NCI-H2171 (cell line): Measurements from ENCODE around the gene SLC25A51.
"Not testable (repeated sequence)": the region's sequence is repeated elsewhere in the genome, so short reads cannot be mapped to it uniquely, and the experiment has no call there.

Experiments
- DNase-seq: peaks from one replicate; lab custom pipeline; 2025; lab: John Stamatoyannopoulos, UW

Gene SLC25A51

DNA sequence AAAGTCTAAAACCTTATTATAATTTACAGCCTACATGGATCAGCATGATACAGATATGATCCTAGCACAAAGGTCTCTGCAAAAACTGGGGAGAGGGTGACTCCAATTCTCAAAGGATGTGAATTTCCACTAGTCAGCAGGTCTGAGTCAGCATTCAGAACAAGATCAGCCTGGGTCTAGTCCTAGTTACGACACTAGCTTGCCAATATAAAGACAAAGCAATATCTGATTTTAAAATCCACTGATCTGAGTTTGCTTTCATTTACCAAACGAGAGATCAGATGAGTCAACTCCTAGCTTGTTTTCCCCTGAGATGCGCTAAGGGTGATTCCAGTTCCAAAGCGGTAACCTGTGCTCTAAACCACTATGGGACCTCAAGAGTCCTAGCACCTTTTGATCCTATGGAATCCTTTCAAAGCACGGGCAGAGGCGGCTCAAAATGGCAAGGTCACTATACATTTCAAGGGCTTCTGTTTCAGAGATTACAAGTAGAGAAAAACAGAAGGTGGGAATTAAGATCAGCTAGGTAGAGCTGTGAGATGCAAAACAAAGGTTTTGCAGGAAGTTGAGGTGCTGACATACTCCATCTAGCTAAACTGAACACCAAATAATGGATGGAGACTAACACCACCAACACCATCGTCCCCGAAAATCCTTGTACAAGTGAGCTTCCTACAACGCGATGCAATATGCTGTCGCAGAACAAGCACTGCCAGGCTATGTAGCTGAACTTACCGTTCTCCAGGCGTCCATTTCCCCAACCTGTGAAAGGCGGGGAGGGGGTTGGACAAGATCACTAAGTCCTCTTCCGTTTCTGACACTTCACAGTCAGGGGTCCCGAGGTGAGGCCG is 906 bp downstream of the SLC25A51 start:
- no peak for DNase-seq

- DNase-seq: no peak
Measured at GRCh38 chr9:37902131-37902530, 1.8 kb downstream of the SLC25A51 start.

GRCh38 chr9:37899041-37899440 is 4.9 kb downstream of the SLC25A51 start:
- DNase-seq: no peak

GRCh38 chr9:37897665-37898064 is 6.3 kb downstream of the SLC25A51 start:
- no peak for DNase-seq

DNA sequence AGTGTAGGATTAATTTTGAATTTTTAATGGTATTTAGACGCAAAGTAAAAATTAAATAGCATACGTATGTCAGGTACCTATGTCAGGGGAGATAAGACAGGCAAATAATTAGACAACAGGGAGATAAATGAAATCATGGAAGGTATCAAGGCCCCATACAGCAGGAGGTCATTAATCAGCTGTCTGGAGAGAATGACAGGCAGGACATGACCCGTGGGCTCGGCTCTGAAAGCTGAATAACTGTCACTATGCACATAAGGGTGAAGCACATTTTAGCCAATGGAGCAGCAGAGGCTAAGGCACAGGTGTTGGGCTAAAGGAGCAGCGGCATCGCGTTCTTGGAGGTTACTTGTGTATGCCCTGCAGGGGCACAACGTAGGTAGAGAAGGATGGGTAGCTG is 11.9 kb downstream of the SLC25A51 start:
- no peak for DNase-seq

DNA sequence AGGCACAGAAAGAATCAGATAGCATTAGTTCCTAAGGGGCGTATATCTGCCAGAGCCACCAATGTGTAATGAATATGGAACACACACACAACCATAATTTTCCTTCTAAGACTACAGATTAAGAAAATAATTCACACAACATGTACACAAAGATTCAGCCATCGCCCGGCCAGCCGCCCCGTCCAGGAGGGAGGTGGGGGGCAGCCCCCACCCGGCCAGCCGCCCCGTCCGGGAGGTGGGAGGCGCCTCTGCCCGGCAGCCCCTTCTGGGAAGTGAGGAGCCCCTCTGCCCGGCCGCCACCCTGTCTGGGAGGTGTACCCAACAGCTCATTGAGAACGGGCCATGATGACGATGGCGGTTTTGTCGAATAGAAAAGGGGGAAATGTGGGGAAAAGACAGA is 12.9 kb downstream of the SLC25A51 start:
- DNase-seq: not testable (repeated sequence)

- no peak for DNase-seq
Measured at GRCh38 chr9:37889536-37889935, 14.4 kb downstream of the SLC25A51 start.

DNA sequence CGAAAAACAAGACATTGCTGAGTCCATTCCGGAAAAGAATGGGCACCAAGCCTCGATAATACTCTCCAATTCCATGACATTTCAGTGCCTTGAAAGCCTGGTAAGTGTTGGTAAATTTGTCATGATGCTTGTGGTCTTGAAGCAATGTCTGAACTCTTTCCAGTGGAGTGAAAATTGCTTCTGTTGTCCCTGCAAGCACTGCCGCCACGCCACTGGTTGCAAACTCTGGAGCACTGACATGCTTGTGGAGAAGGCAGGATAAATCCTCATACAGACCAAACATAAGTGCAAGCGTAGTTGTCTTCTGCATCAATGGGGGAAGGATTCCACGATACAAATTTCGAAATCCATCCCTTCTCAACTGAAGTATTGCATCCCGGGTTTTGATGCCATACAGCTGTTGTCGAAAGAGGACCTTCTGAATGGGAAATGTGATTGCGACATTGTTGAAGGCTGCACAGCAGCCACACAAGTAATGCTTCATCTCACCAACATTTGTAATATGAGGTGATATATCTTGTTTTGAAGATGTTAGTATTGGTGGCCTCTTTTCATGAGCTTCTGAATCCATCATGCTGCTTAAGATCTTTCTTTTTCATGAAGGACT is 15.8 kb downstream of the SLC25A51 start:
- not testable (repeated sequence) for DNase-seq

DNA sequence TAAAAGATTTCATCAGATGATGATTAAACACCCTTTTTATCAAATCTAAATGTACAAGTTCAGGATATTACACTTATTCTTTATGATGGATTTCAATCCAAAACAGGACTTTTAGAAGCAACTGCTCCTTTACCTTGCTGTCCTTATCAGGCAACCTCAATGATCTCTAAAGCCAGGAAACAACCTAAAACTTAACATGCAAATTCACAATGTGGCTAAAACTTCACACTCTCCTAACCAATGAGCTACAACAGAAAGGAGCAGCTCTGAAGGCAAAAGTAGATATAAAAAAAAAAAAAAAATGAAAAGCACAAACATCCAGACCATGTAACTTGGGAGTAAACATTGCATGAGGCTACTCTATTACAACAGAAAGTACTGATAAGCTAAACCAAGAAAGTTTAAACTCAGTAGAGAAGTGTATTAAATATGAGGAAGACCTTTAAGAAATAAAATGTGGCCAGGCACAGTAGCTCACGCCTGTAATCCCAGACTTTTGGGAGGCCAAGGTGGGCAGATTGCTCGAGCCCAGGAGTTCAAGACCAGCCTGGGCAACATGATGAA is 22.9 kb downstream of the SLC25A51 start:
- DNase-seq: no peak

DNA sequence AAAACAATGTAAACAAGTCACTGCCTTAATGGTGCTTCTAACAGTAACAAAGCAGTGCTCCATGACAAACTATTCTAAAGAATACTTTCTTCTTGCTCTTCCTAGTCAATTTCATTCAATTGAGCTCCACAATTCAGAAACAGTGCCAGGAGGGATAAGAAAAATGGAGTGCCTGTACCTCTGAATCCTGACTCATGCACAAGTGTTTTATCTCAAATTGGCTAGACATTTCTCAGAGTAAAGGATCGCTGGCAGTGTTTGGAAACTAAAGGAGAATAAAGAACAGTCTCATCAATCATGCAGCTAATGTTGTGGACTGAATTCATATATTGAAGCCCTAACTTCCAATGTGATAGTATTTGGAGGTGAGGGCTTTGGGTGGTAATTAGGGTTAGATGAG is 27.6 kb downstream of the SLC25A51 start:
- no peak for DNase-seq

- DNase-seq: no peak
Measured at GRCh38 chr9:37873955-37874354, 30.0 kb downstream of the SLC25A51 start.

DNA sequence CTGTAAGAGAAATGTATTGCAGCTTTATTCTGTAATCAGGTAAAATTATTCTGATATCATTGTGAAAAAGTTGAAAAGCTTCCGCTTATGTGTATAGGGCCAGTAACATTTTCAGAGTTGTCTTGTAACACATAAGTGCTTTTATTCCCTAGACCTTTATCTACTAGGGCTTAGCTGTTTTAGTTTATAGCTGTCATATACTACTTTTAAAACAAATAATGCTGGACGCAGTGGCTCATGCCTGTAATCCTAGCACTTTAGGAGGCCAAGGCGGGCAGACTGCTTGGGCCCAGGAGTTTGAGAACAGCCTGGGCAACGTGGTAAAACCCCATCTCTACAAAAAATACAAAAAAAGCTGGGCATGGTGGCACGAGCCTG is 33.1 kb downstream of the SLC25A51 start:
- DNase-seq: no peak

DNA sequence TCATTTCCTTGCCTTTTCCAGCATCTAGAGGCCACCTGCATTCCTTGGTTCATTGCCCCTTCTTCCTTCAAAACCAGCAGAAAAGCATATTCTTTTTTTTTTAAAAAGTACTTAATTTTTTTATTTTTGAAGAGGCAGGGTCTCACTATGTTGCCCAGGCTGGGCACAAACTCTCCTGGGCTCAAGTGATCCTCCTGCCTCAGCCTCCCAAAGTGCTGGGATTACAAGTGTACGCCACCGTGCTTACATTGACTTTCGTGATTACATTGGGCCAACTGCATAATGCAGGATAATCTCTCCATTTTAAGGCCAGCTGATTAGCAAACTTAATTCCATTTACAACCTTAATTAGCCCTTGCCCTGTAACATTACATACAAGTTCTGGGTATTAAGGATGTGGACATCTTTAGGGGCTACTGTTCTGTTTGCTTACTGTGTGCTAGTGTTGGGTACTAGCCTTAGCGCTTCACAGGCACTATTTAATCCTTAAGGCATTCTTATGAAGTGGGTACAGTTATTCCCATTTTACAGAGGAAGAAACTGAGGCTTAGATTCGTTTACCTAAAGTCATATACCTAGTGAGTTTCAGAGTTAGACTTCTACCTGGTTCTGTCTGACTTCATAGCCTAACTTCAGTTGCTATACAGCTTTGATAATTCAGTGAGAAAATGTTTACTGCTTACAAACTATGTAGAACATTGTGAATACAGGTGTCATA is 33.7 kb downstream of the SLC25A51 start:
- DNase-seq: no peak

DNA sequence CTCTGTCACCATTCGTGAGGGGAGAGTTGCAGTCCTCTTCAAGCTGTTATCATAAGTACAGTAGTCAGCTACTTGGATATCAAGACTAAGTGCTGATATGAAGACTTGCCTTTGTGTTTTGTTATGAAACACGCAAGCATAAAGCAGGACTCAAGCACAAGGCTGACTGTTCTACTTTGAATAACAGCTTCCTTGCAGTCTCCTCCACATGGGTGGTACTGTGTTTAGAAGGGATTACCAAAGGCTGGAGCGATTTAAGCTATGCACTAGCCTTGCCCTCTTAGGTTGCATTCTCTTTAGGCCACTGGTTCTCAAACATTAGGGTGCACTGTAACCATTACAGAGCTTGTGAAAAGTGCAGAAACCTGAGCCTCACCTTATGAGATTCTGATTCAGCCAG is 41.4 kb downstream of the SLC25A51 start:
- no peak for DNase-seq

DNA sequence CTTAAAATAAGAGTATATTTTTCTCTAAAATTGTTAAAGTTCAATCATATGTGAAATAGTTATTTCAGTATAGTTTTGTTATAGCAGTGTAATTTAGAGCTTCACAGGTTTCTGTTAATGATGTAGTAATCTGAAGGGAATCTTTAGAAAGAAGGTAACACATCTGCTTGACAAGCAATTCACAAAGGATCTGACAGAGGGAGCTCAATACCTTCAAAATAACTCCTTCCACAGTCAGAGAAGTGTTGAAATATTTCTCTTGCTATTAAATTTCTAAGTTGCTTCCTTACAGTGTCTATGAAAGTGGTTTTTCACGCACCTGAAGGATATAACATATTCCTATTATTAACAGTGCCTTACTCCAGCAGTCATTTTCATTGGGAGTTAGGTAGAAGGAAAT is 44.9 kb downstream of the SLC25A51 start:
- DNase-seq: no peak

DNA sequence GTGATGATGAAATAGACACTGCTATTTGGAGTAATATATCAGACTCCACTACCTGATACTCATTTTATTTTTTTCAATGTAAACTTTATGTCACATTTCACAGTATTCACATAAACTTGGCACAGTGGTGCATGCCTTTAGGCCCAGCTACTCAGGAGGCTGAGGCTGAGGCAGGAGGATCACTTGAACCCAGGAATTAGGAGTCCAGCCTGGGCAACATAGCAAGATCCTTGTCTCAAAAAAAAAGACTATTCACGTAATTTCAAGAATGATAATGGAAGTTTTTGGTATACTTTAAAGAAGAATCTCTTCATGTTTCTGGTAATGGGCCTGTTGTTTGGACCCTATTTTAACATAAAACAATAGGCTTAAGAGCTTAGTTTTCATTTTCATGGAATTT is 47.4 kb downstream of the SLC25A51 start:
- no peak for DNase-seq

DNA sequence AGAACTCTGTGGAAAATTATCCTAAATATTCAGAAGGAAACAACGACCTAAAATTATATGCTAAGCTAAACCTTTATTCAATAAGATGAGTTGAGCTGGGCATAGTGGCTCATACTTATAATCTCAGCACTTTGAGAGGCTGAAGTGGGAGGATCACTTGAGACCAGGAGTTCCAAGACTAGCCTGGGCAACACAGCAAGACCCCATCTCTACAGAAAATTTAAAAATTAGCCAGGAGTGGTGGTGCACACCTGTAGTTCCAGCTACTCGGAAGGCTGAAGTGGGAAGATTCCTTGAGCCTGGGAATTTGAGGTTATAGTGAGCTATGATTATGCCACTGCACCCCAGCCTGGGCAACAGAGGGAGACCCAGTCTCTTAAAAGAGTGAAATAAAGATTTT is 51.7 kb downstream of the SLC25A51 start:
- DNase-seq: no peak

- no peak for DNase-seq
Measured at GRCh38 chr9:37840560-37841194, 63.2 kb downstream of the SLC25A51 start.

GRCh38 chr9:37839496-37840461 is 64.1 kb downstream of the SLC25A51 start:
- DNase-seq: no peak
